HepG2 (cell line): ENCODE results near the gene TNFAIP1. TPM values are rescaled to one million over a fixed set of nuclear protein-coding genes. Genes with fewer than 3 reads are reported as not detected.

ENCODE experiments used
- ARHGAP35 ChIP-seq: sonication (generic); formaldehyde crosslinking; IDR thresholded peaks from 2 replicates; pipeline ENCODE4 v1.9.0; 2022; ENCODE audit warnings: mild to moderate bottlenecking, inconsistent platforms, moderate library complexity, missing genetic modification reagents, borderline replicate concordance
- ATF5 ChIP-seq: sonication (generic); formaldehyde crosslinking; IDR thresholded peaks from 2 replicates; pipeline ENCODE4 v1.4.0; 2020; ENCODE audit warnings: mild to moderate bottlenecking, low read depth, missing genetic modification reagents
- FOXA3 ChIP-seq: IDR thresholded peaks from 2 replicates; pipeline ENCODE4 v1.6.1; 2016; ENCODE audit warnings: missing genetic modification reagents, missing compliant biosample characterization
- FOXP1 ChIP-seq, 2 experiments: fragments of 450-650 bp in 1 of 2; IDR thresholded peaks; 2 replicates each; pipeline ENCODE4 v1.6.1; 2017 to 2018; ENCODE audit warnings: antibody characterized with exemption in 1 of 2
- HNF4A ChIP-seq: sonication (generic); formaldehyde crosslinking; IDR thresholded peaks from 2 replicates; pipeline ENCODE4 v1.4.0; 2020; ENCODE audit warnings: missing genetic modification reagents
- JARID2 ChIP-seq: sonication (generic); formaldehyde crosslinking; IDR thresholded peaks from 2 replicates; pipeline ENCODE4 v1.8.1; 2023; ENCODE audit warnings: missing genetic modification reagents, inconsistent platforms; ENCODE audit not compliant: insufficient replicate concordance
- JUNB ChIP-seq: sonication (generic); formaldehyde crosslinking; IDR thresholded peaks from 2 replicates; pipeline ENCODE4 v1.8.0; 2022; ENCODE audit warnings: missing genetic modification reagents, mild to moderate bottlenecking, borderline replicate concordance
- KDM2A ChIP-seq: sonication (generic); formaldehyde crosslinking; IDR thresholded peaks from 2 replicates; pipeline ENCODE4 v1.4.0; 2020; ENCODE audit warnings: low read depth, missing genetic modification reagents, borderline replicate concordance
- KLF15 ChIP-seq: sonication (generic); formaldehyde crosslinking; IDR thresholded peaks from 2 replicates; pipeline ENCODE4 v1.8.1; 2023; ENCODE audit warnings: borderline replicate concordance, mild to moderate bottlenecking, inconsistent platforms, missing genetic modification reagents, mixed read lengths
- MED8 ChIP-seq: sonication (generic); formaldehyde crosslinking; IDR thresholded peaks from 2 replicates; pipeline ENCODE4 v1.8.1; 2023; ENCODE audit warnings: mild to moderate bottlenecking, missing genetic modification reagents; ENCODE audit not compliant: insufficient replicate concordance
- MIER2 ChIP-seq: IDR thresholded peaks from 2 replicates; pipeline ENCODE4 v1.6.1; 2016; ENCODE audit warnings: missing biosample characterization, missing genetic modification reagents
- POLR2A ChIP-seq, 2 experiments: IDR thresholded peaks; 2 replicates each; pipeline ENCODE4 v1.6.1; 2011; ENCODE audit warnings: low read depth in 2 of 2, low read length in 2 of 2, mild to moderate bottlenecking in 1 of 2, moderate library complexity in 1 of 2; ENCODE audit not compliant: insufficient read depth in 1 of 2
- SMAD9 ChIP-seq: sonication (generic); formaldehyde crosslinking; IDR thresholded peaks from 2 replicates; pipeline ENCODE4 v1.5.1; 2020; ENCODE audit warnings: mild to moderate bottlenecking, missing genetic modification reagents
- SMYD3 ChIP-seq: sonication (generic); formaldehyde crosslinking; IDR thresholded peaks from 2 replicates; pipeline ENCODE4 v1.8.1; 2023; ENCODE audit warnings: mild to moderate bottlenecking, missing genetic modification reagents
- TBX2 ChIP-seq: sonication (generic); formaldehyde crosslinking; IDR thresholded peaks from 2 replicates; pipeline ENCODE4 v1.5.0; 2020; ENCODE audit warnings: missing genetic modification reagents, mild to moderate bottlenecking, borderline replicate concordance
- TBX3 ChIP-seq: fragments of 450-650 bp; IDR thresholded peaks from 2 replicates; pipeline ENCODE4 v1.6.1; 2017; ENCODE audit warnings: antibody characterized with exemption, mild to moderate bottlenecking, inconsistent platforms, borderline replicate concordance
- TRAFD1 ChIP-seq: sonication (generic); formaldehyde crosslinking; IDR thresholded peaks from 2 replicates; pipeline ENCODE4 v1.5.1; 2020; ENCODE audit warnings: missing genetic modification reagents, mild to moderate bottlenecking, borderline replicate concordance
- ZBTB3 ChIP-seq: sonication (generic); formaldehyde crosslinking; IDR thresholded peaks from 2 replicates; pipeline ENCODE4 v1.4.0; 2020; ENCODE audit warnings: low read depth, mild to moderate bottlenecking, moderate library complexity, missing genetic modification reagents, borderline replicate concordance
- ZNF703 ChIP-seq: sonication (generic); formaldehyde crosslinking; IDR thresholded peaks from 2 replicates; pipeline ENCODE4 v1.5.1; 2020; ENCODE audit warnings: missing genetic modification reagents, mild to moderate bottlenecking, moderate library complexity, borderline replicate concordance
- ZNF724P ChIP-seq: sonication (generic); formaldehyde crosslinking; IDR thresholded peaks from 2 replicates; pipeline ENCODE4 v1.8.0; 2022; ENCODE audit warnings: missing genetic modification reagents, borderline replicate concordance
- ZNF792 ChIP-seq: IDR thresholded peaks from 2 replicates; pipeline ENCODE4 v1.6.1; 2016
- polyA plus RNA-seq, 8 experiments: library from polyadenylated mRNA; depleted of rRNA in 3 of 8; stranded (reverse) in 7 of 8; unstranded in 1 of 8; fragments of >200 nt; fragmentation: Illumina TruSeq in 4 of 8; extraction: Trizol in 4 of 8; gene quantifications; 2 replicates each; pipeline versions ENCODE4 v1.2.1 to v1.2.3, GENCODE V29; 2011 to 2016; ENCODE audit warnings: low read depth in 4 of 8, missing spikeins in 1 of 8, mixed read lengths in 1 of 8; ENCODE audit not compliant: insufficient read depth in 1 of 8
- total RNA-seq, 5 experiments: library from RNA; depleted of rRNA; stranded (reverse); fragments of >200 nt; fragmentation: Illumina TruSeq; extraction: Trizol; gene quantifications; 2 replicates each; pipeline ENCODE4 v1.2.3, GENCODE V29; 2016; ENCODE audit warnings: low read depth in 1 of 5
- TF ChIP-seq, protein P1 (sequence below): sonication (generic); formaldehyde crosslinking; IDR thresholded peaks from 2 replicates; pipeline ENCODE4 v1.5.0; 2020; ENCODE audit warnings: mild to moderate bottlenecking, missing genetic modification reagents, moderate library complexity
- TF ChIP-seq, protein P2 (sequence below): sonication (generic); formaldehyde crosslinking; IDR thresholded peaks from 2 replicates; pipeline ENCODE4 v1.8.1; 2023; ENCODE audit warnings: mild to moderate bottlenecking, inconsistent platforms, moderate library complexity, missing genetic modification reagents, borderline replicate concordance

Gene TNFAIP1
- total and polyA plus RNA-seq, 2 of the 13 experiments (the other 11 are each of a cell fraction or from before 2014, with no cell fraction given): 17.5 to 40.6 TPM

DNA sequence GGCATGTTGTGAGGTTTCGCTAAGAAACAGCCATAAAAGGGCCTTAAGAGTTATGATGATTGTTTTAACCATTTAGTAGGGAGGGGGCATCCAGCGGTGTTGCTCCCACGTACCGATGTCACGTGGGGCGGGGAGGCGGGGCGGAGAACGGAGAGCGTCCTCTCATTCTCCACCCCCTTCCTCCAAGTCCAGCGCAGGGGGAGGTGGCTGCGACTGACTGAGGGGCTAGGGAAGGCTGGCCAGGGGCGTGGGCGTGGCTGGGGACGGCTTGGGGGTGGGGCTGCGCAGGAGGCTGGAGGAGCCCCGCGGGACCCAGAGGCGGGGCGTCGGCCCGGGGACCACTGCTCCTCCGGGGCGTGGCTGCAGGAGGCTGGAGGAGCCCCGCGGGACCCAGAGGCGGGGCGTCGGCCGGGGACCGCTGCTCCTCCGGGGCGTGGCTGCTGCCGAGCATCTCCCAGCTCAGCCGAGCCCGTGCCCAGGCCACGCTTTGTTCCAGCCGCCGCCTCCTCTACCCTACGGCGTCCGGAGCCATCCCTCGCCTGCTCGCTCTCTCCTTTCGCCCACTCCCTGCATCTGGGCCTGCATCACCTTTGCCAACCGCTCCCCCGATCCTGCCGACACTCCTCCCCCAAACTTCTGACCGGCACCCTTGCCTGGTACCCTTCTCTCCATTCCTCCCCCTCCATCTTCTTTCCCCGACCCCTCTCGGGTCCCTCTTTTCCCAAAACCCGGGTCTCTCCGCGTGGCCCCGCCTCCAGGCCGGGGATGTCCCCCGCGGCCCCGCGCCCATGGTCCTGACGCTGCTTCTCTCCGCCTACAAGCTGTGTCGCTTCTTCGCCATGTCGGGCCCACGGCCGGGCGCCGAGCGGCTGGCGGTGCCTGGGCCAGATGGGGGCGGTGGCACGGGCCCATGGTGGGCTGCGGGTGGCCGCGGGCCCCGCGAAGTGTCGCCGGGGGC lies 36.0 kb downstream of the TNFAIP1 start, which contains the start of gene SARM1 (continued):
- no peak for TF ChIP-seq ZBTB3 (CRISPR knock-in tag)
- TF ChIP-seq FOXP1 (IDR thresholded peaks at IDR 0.05): no peak
- no peak for TF ChIP-seq FOXP1 (CRISPR knock-in tag; IDR thresholded peaks at IDR 0.05)
- no peak for TF ChIP-seq SMYD3 (CRISPR knock-in tag)
- peak; percentile 72; the same call in 1 of the 2 replicates for TF ChIP-seq KDM2A (CRISPR knock-in tag)
- TF ChIP-seq ZNF703 (CRISPR knock-in tag): no peak
- TF ChIP-seq ATF5 (CRISPR knock-in tag): no peak
- TF ChIP-seq JARID2 (CRISPR knock-in tag): no peak
- TF ChIP-seq ARHGAP35: no peak
- no peak for TF ChIP-seq ZNF724P (CRISPR knock-in tag)
- no peak for TF ChIP-seq FOXA3 (CRISPR knock-in tag)
- TF ChIP-seq ZNF792 (CRISPR knock-in tag): no peak
- TF ChIP-seq SMAD9 (CRISPR knock-in tag): no peak
- TF ChIP-seq, protein P1, sequence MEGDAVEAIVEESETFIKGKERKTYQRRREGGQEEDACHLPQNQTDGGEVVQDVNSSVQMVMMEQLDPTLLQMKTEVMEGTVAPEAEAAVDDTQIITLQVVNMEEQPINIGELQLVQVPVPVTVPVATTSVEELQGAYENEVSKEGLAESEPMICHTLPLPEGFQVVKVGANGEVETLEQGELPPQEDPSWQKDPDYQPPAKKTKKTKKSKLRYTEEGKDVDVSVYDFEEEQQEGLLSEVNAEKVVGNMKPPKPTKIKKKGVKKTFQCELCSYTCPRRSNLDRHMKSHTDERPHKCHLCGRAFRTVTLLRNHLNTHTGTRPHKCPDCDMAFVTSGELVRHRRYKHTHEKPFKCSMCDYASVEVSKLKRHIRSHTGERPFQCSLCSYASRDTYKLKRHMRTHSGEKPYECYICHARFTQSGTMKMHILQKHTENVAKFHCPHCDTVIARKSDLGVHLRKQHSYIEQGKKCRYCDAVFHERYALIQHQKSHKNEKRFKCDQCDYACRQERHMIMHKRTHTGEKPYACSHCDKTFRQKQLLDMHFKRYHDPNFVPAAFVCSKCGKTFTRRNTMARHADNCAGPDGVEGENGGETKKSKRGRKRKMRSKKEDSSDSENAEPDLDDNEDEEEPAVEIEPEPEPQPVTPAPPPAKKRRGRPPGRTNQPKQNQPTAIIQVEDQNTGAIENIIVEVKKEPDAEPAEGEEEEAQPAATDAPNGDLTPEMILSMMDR (CRISPR knock-in tag): no peak
- no peak for TF ChIP-seq TRAFD1 (CRISPR knock-in tag)
- TF ChIP-seq JUNB: no peak
- TF ChIP-seq TBX2 (CRISPR knock-in tag): peak; percentile 55; the same call in 1 of the 2 replicates
- TF ChIP-seq TBX3: no peak
- TF ChIP-seq POLR2A (IDR thresholded peaks at IDR 0.05; ENCODE audit: insufficient read depth in 1 of 2, low read depth in 2 of 2, low read length in 2 of 2): peak in 1 of 2 experiments; percentile 49; a peak in 2 of 4 replicates
- TF ChIP-seq MED8: no peak
- TF ChIP-seq MIER2 (CRISPR knock-in tag): no peak
- no peak for TF ChIP-seq KLF15 (CRISPR knock-in tag)
- TF ChIP-seq, protein P2, sequence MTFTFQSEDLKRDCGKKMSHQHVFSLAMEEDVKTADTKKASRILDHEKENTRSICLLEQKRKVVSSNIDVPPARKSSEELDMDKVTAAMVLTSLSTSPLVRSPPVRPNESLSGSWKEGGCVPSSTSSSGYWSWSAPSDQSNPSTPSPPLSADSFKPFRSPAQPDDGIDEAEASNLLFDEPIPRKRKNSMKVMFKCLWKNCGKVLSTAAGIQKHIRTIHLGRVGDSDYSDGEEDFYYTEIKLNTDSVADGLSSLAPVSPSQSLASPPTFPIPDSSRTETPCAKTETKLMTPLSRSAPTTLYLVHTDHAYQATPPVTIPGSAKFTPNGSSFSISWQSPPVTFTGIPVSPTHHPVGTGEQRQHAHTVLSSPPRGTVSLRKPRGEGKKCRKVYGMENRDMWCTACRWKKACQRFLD (CRISPR knock-in tag): no peak
- TF ChIP-seq HNF4A (CRISPR knock-in tag): no peak
